Activated T-cell treated with anti-CD3 and anti-CD28 coated beads, Interleukin-2, amount 50 U/mL, for 24 hours (primary cell): ENCODE data around the gene ASAP2.
"Not testable (repeated sequence)": the region's sequence is repeated elsewhere in the genome, so short reads cannot be mapped to it uniquely, and the experiment has no call there.

Experiments used
- DNase-seq: peaks from one replicate; pipeline ENCODE4 v3.0.0-alpha.2; 2020
- H3K27ac Mint-ChIP-seq: 2 replicates; pipeline ENCODE4 v1.8.0; 2020; ENCODE audit warnings: mild to moderate bottlenecking, mixed read lengths
- H3K27me3 Mint-ChIP-seq: 2 replicates; pipeline ENCODE4 v1.8.0; 2020; ENCODE audit warnings: mixed read lengths
- H3K36me3 Mint-ChIP-seq: 2 replicates; pipeline ENCODE4 v1.8.0; 2020; ENCODE audit warnings: low read depth, mixed read lengths
- H3K4me1 Mint-ChIP-seq: 2 replicates; pipeline ENCODE4 v1.8.0; 2020; ENCODE audit warnings: low read depth, mixed read lengths
- H3K4me3 Mint-ChIP-seq: 2 replicates; pipeline ENCODE4 v1.8.0; 2020; ENCODE audit warnings: mild to moderate bottlenecking, moderate library complexity, mixed read lengths
- H3K9me3 Mint-ChIP-seq: 2 replicates; pipeline ENCODE4 v1.8.0; 2020; ENCODE audit warnings: mixed read lengths

The ASAP2 gene

DNA sequence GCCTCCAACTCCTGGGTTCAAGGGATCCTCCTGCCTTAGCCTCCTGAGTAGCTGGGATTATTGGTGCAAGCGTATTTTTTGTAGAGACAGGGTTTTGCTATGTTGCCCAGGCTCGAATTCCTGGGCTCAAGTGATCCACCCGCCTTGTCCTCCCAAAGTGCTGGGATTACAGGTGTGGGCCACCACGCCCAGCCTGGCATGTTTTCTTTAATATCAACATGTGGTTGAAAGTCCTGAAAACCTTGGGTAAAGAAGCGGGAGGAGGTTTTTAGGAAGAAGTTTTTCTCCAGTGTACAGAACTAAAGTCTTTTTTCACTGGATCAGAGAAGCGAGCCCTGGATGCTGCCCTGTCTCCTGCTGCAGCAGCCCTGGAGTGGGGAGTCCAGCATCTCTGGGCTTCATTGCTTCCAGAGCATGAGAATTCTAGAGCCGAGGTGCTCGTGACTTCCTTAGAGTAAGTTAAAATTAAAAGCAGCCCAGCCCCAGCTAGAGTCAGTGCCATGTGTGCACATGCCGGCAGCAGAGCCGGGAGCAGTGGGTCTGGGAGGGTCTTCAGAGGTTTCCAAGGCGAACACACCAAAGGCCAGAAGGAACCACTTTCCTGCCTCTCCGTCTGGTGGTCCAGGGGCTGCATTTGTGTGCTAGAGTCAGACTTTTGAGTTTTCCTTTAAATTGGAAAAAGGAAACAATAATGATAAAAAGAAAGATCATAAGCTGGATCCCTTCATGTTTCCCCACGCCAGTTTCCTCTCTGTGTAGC lies 185.5 kb downstream of the ASAP2 start:
- H3K4me3 Mint-ChIP-seq, result no peak overlapping the region
- peaks cover 1% of the 10 kb centered on the region for H3K4me1 Mint-ChIP-seq
- no peak for DNase-seq
- no peaks in the 10 kb centered on the region for H3K27me3 Mint-ChIP-seq
- H3K9me3 Mint-ChIP-seq, result no peaks in the 10 kb centered on the region
- H3K27ac Mint-ChIP-seq, result no peak overlapping the region
- no peaks in the 10 kb centered on the region for H3K36me3 Mint-ChIP-seq

DNA sequence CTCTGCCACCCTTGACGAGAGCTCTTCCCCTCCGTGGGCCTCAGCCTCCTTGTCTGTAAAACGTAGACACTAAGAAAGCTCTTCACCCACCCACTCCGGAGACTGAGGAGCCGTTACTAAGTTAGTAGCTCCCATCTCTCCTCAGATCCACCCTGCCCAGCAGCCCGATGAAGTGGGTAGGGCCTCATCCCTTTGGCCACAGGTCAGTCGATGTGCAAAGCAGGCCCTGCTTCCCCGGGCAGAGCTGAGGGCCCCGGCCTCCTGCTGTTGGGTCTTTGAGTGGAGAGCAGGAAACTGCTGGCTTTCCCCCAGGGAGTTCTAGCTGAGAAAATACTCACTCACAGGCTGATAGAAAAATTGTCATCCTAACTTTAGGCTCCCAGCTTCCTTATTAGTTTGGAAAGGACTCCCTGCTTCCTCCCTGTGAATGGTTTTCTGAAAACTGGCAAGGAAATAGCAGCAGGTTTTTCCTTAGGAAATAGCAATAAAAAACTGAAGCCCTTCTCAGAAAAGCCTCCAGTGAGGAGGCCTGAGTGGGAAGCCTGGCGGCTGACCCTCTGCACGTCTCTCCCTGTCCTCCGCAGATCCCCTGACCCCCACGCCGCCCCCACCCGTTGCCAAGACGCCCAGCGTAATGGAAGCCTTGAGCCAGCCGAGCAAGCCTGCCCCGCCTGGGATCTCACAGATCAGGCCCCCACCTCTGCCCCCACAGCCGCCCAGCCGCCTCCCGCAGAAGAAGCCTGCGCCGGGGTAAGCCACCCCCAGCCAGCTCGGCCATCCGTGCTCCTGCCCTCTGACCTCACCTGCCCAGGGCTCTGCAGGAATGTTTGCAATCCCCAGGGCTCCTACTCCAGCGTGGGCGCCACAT lies 186.5 kb downstream of the ASAP2 start:
- H3K4me1 Mint-ChIP-seq, result no peaks in the 10 kb centered on the region
- DNase-seq, result no peak
- no peaks in the 10 kb centered on the region for H3K9me3 Mint-ChIP-seq
- H3K27ac Mint-ChIP-seq, result no peak overlapping the region
- no peaks in the 10 kb centered on the region for H3K36me3 Mint-ChIP-seq
- H3K4me3 Mint-ChIP-seq, result no peak overlapping the region
- H3K27me3 Mint-ChIP-seq, result no peaks in the 10 kb centered on the region

DNA sequence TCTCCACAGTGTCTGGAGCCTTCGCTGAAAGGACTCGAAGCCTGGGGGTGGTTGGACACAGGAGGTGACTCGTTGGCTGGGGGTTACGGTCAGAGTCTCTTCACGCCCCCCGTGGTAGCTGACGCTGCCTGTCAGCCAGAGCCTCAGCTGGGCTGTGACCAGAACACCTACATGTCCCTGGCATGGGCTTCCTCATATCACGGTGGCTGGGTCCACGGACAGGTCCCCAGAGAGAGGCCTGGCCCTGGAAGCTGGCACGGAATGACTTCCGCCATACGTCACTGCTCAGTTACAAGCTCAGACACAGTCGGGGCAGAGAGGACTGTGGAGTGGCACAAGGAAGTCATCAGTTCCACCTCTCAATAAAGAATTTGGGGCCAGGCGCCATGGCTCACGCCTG lies 188.2 kb downstream of the ASAP2 start:
- Mint-ChIP-seq H3K4me3 (no peak overlapping the region), H3K9me3 (no peaks in the 10 kb centered on the region), H3K4me1 (no peaks in the 10 kb centered on the region), H3K27me3 (no peaks in the 10 kb centered on the region), H3K36me3 (no peaks in the 10 kb centered on the region), H3K27ac (no peak overlapping the region)
- DNase-seq, result no peak

DNA sequence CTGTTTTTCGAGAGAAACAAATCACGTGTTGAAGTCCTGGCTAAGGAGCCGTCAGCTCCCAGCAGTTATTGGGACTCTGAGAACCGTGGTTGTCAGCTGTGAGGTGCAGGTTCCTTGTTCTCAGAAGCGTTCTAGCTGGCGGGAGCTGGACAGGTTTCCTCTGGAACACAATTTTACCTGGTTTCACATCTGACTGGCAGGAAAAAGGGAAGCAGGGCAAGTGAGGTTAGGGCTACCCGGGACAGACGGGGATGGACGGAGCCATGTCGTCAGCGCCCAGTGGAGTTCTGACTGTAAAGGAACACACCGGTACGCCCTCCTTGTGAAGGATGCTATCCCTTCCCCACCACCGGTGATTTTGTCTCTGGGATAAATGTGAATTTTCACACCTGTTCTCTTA lies 190.6 kb downstream of the ASAP2 start:
- Mint-ChIP-seq H3K4me3 (no peak overlapping the region), H3K9me3 (no peaks in the 10 kb centered on the region), H3K36me3 (no peaks in the 10 kb centered on the region), H3K27ac (no peak overlapping the region), H3K4me1 (peaks cover 1% of the 10 kb centered on the region), H3K27me3 (peaks cover 3% of the 10 kb centered on the region)
- no peak for DNase-seq

DNA sequence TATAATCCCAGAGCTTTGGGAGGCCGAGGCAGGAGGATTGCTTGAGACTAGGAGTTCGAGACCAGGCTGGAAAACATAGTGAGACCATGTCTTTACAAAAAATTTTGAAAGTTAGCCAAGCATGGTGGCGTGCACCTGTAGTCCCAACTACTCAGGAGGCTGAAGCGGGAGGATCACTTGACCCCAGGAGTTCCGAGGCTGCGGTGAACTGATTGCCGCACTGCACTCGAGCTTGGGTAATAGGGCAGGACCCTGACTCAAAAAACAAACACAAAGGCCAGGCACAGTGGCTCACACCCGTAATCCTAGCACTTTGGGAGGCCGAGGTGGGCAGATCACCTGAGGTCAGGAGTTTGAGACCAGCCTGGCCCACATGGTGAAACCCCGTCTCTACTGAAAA lies 191.6 kb downstream of the ASAP2 start:
- H3K4me3 Mint-ChIP-seq, H3K4me1 Mint-ChIP-seq, H3K9me3 Mint-ChIP-seq, DNase-seq, H3K27ac Mint-ChIP-seq, H3K27me3 Mint-ChIP-seq, H3K36me3 Mint-ChIP-seq: not testable (repeated sequence)

DNA sequence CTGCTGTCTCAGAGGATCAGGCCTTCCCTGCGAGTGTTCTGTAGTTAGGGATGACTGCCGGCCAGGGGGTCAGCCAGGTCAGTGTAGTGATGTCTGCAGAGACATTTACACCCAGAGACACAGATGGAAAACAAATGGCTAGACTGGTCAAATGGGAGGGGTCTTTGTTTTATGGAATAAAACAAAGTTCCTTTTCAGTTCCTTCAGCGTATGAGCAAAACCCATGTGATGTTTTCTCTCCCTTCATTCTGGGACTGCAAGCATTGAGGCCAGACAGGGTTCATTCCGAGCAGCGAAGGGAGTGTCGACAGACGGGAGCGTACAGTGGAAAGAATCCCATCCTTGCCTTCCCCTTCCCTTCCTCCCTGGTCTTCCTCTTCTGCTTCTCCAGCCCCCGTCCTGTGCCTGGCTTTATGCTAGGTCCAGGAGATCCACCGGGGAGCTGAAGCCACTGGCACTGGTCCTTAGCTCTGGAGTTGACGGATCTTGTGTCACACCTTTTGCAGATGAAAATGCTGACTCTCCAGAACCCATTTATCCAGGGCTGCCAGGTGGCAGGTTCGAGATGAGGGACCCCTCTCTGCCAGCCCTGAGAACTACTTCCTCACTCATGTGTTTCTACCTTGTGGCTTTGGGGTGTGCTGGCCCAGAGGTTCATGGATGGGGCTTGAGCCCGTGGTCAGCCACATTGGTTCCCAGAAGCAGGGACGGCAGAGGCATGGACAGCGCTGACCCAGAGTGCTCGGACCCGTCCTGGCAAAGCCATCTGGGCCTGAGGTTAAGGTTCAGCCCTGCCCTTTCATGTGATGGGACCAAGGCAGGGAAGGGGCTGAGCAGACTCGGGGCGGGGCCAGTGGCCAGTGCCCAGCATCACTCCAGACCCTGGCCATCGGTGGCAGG lies 192.5 kb downstream of the ASAP2 start:
- no peaks in the 10 kb centered on the region for H3K9me3 Mint-ChIP-seq
- no peak overlapping the region for H3K27ac Mint-ChIP-seq
- H3K4me1 Mint-ChIP-seq, result peaks cover 1% of the 10 kb centered on the region
- H3K27me3 Mint-ChIP-seq, result peaks cover 3% of the 10 kb centered on the region
- DNase-seq, result no peak
- H3K36me3 Mint-ChIP-seq, result peaks cover 3% of the 10 kb centered on the region
- H3K4me3 Mint-ChIP-seq, result no peak overlapping the region

DNA sequence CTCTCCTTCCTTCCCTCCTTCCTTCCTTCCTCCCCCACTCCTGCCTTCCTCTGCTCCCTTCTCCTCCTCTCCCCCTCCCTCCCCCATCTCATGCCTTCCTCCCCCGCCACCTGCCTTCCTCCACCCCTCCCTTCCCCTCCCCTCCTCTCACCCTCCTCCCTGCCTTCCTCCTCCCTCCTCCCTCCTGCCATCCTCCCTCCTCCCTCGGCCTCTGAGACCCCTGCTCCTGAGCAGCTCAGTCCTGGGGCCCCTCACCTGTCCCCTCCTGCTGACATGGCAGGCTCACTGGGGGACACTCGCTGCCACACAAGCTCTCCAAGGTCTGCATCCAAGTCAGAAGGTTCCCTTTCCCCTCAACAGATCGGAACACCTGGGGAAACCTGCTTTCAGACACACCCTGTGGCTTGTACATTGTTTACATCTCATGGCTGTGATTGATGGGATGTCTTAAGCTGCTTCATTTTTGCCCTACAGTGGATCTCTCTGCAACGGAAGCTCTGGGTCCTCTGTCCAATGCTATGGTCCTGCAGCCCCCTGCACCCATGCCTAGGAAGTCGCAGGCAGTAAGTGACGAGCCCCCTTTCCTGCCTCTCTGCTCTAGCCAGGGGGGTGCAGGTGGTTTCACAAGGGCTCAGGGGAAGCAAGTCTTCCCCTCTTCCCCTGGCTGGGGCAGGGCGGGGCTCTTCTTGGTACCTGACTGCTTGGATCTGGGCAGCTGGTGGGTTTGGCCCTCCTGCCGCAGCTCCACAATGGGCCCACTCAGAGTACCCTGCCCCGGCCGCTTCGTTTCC lies 193.9 kb downstream of the ASAP2 start:
- Mint-ChIP-seq H3K27me3 (peaks cover 3% of the 10 kb centered on the region), H3K4me3 (no peak overlapping the region), H3K9me3 (no peaks in the 10 kb centered on the region), H3K27ac (no peak overlapping the region), H3K4me1 (peaks cover 1% of the 10 kb centered on the region), H3K36me3 (peaks cover 6% of the 10 kb centered on the region)
- no peak for DNase-seq

DNA sequence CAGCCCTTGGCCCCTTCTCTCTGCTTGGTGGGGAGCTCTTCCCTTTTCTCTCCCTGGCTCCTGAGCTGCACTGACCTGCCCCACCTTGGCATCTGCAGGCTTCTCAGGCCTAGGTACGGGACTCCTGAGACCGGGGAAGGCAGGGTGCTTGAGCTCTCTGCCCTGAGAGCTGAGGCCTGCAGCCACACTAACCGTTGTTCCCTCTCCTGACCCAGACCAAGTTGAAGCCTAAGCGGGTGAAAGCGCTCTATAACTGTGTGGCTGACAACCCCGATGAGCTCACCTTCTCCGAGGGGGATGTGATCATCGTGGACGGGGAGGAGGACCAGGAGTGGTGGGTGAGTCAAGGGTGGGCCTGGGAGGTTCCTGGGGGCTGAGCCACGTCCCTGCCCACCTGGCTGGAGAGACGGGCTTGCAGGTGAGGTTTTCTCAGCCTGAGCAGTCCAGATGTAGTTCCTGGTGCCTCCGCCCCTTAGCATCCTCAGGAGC lies 194.5 kb downstream of the ASAP2 start:
- H3K4me3 Mint-ChIP-seq, result no peak overlapping the region
- DNase-seq, result no peak
- H3K4me1 Mint-ChIP-seq, result peaks cover 1% of the 10 kb centered on the region
- no peaks in the 10 kb centered on the region for H3K9me3 Mint-ChIP-seq
- H3K27ac Mint-ChIP-seq, result no peak overlapping the region
- H3K27me3 Mint-ChIP-seq, result peaks cover 3% of the 10 kb centered on the region
- H3K36me3 Mint-ChIP-seq, result peaks cover 9% of the 10 kb centered on the region

DNA sequence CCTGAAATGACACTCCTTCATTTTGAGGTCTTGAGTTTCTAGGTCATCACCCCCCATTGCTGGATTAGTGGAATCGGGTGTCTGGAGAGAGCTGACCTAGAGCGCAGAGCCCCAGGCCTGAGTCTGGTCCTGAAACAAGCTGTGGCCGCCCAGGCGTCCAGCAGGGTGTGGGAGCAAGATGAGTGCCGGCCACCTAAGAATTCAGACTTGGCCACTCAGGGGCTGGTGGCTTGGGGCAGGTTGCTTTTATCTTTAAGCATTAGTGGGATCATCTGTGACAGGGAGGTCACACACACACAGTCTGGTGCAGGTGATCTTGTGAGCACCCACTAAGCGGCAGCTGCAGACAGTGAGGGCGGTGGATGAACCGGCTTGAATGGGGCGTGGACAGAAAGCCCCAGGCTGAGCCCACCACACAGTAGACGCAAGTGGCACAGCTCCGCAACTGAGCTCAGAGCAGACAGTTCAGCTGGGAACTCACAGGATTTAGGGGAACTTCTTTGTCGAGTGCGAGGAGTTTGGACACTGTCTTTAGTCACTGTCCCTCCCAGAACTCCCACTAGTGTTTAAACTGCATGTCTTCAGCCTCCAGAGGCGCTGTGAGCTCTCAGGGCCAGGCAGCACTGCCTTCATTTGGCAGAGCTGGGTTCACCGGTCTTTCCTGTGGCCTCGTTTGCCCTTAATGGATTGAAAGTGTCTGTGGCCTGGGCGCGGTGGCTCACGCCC lies 195.2 kb downstream of the ASAP2 start:
- H3K36me3 Mint-ChIP-seq, result peaks cover 14% of the 10 kb centered on the region
- no peak overlapping the region for H3K27ac Mint-ChIP-seq
- no peaks in the 10 kb centered on the region for H3K9me3 Mint-ChIP-seq
- peaks cover 1% of the 10 kb centered on the region for H3K4me1 Mint-ChIP-seq
- DNase-seq, result no peak
- no peak overlapping the region for H3K4me3 Mint-ChIP-seq
- H3K27me3 Mint-ChIP-seq, result peaks cover 3% of the 10 kb centered on the region

DNA sequence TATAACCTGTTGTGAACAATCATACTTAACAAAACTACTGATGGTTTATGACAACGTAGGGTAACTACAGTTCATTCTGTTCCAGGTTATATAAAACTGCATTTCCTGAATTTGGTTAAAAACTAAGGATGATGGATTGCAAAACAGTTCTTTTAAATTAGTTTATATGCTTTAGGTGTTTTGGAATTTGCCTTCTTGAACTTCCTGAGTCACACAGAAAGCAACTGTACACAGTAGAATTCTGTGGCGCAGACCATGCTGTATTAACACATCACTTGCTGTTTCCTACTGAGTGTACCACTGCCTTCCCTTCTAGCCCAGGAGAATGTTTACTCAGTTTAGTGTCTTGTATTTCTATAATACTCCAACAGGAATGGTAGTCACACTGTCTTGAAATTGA lies 197.3 kb downstream of the ASAP2 start:
- H3K27me3 Mint-ChIP-seq, result peaks cover 3% of the 10 kb centered on the region
- no peak for DNase-seq
- H3K4me1 Mint-ChIP-seq, result peaks cover 1% of the 10 kb centered on the region
- H3K36me3 Mint-ChIP-seq, result peaks cover 34% of the 10 kb centered on the region
- no peak overlapping the region for H3K4me3 Mint-ChIP-seq
- H3K27ac Mint-ChIP-seq, result no peak overlapping the region
- H3K9me3 Mint-ChIP-seq, result no peaks in the 10 kb centered on the region

DNA sequence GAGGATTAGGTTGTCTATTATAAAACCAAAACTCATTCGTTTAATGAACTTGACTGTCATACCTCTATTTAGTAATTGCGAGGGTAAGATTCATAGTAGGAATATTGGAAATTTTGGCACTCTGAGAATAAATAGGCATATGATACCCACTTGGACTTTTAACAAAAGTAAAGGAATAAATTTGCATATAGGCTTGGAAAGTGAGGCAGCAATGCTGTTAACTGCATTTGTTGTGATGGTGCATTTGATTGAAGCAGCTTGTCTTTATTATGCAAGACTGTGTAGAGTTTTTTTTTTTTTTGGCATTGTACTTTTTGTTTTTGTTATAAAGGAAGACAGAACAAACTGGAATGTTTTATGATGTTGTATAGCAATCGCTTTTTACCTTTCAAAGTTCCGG lies 197.8 kb downstream of the ASAP2 start:
- Mint-ChIP-seq H3K9me3 (no peaks in the 10 kb centered on the region), H3K27me3 (peaks cover 3% of the 10 kb centered on the region), H3K4me3 (no peak overlapping the region), H3K27ac (no peak overlapping the region), H3K36me3 (peaks cover 39% of the 10 kb centered on the region), H3K4me1 (peaks cover 1% of the 10 kb centered on the region)
- no peak for DNase-seq

DNA sequence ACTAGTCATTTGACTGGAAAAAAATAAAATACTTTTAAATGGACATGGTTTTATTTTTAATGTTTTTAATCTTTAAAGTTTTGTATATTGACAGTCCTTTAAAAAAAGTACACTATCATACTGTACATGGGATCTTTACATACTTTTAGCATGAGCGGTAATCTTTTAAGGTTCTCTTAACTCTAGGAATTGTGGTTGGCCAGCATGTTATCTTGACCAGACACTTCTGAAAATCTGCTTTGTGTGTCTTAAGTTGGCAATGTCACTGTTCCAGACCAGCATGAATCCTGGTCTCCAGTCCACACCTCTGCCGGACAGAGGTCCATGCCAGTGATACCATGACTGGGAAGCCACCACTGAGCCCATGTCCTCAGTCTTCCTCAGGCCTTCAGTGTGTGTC lies 199.0 kb downstream of the ASAP2 start:
- Mint-ChIP-seq H3K4me3 (no peak overlapping the region), H3K27ac (no peak overlapping the region), H3K4me1 (peaks cover under 1% of the 10 kb centered on the region), H3K9me3 (no peaks in the 10 kb centered on the region), H3K36me3 (peaks cover 50% of the 10 kb centered on the region), H3K27me3 (peaks cover under 1% of the 10 kb centered on the region)
- no peak for DNase-seq

DNA sequence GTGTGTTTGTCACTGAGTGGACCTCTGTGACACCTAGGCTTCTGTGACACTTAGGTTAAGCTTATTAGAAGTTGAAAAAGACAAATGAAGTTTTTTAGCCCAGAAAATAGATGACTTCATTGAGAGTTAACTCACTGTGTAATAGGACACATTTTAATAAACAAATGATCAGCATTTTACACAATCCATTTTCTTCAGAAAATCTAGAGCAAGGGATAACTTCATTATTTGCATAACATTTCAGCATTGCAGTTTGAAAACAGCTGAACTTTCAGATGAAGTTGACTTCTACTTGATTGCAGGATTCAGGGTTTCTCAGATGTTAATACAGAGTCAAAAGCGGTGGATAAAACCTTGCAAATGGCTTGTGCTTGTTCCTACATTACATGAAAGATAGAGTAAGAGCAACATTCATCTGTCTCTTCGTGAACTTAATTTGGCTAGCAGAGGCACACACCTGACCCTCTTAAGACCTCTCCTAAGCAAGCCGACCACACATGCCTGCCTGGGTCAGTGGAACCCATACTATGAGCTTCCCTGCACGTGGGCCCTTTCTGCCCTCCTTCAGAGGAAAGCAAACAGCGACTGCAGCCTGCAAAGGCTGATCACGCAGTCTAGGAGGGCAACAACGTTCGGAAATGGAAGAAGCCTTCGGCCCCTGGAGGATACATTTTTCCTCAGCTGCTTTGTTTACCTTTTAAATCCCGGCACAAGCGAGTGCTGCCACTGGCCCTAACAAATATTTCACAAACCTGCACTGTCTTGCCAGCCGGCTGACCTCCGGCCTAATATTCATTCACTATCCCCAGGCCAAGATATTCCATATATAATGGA lies 200.1 kb downstream of the ASAP2 start:
- peaks cover 61% of the 10 kb centered on the region for H3K36me3 Mint-ChIP-seq
- H3K27ac Mint-ChIP-seq, result no peak overlapping the region
- H3K9me3 Mint-ChIP-seq, result no peaks in the 10 kb centered on the region
- H3K4me1 Mint-ChIP-seq, result no peaks in the 10 kb centered on the region
- DNase-seq, result no peak
- no peaks in the 10 kb centered on the region for H3K27me3 Mint-ChIP-seq
- no peak overlapping the region for H3K4me3 Mint-ChIP-seq
